ENCODE data around the gene MCC. TPM values are rescaled to one million over a fixed set of nuclear protein-coding genes. Genes with fewer than 3 reads are reported as not detected.

MCC gene
- total RNA-seq, 1 donor from 2014 or later: 26.9 TPM

GRCh38 chr5:113427871-113428574, 60.2 kb downstream of the MCC start:
- DNase-seq (ENCODE audit: low read depth) (no peak), FAIRE-seq (no peak)
- H3K4me3 Mint-ChIP-seq (ENCODE audit: unreplicated experiment): no peak overlapping the region
- no peaks in the 10 kb centered on the region for H3K36me3 Mint-ChIP-seq (ENCODE audit: low read depth, unreplicated experiment)
- no peak overlapping the region for H3K27ac ChIP-seq (ENCODE audit: low read depth, low read length)
- no peaks in the 10 kb centered on the region for H3K36me3 ChIP-seq (ENCODE audit: insufficient read depth, low read length)
- H3K27me3 ChIP-seq (ENCODE audit: insufficient read depth, low read length): no peaks in the 10 kb centered on the region
- TF ChIP-seq EZH2 (IDR thresholded peaks at IDR 0.05; ENCODE audit: insufficient read depth, low read length) (no peak), CTCF (IDR thresholded peaks at IDR 0.05; ENCODE audit: insufficient read depth, low read depth, low read length) (no peak)
- no peaks in the 10 kb centered on the region for H3K79me2 ChIP-seq (ENCODE audit: insufficient read depth, low read length)
- no peak overlapping the region for H3K4me3 ChIP-seq (ENCODE audit: insufficient read depth, low read depth, low read length)
- H3K4me1 ChIP-seq (ENCODE audit: insufficient read depth, low read length): no peaks in the 10 kb centered on the region
- no peak overlapping the region for H3K9ac ChIP-seq (ENCODE audit: low read length)
- H2AFZ ChIP-seq (ENCODE audit: low read depth, low read length): no peak overlapping the region
- no peaks in the 10 kb centered on the region for H3K27me3 Mint-ChIP-seq (ENCODE audit: low read depth, unreplicated experiment)
- no peaks in the 10 kb centered on the region for H4K20me1 ChIP-seq (ENCODE audit: insufficient read depth, low read length)
- H3K9me3 ChIP-seq (ENCODE audit: insufficient read depth, low read depth, low read length): no peaks in the 10 kb centered on the region
- no peak overlapping the region for H3K4me2 ChIP-seq (ENCODE audit: low read length)
- no peak overlapping the region for H3K27ac Mint-ChIP-seq (ENCODE audit: unreplicated experiment)
- peaks cover 3% of the 10 kb centered on the region for H3K4me1 Mint-ChIP-seq (ENCODE audit: low read depth, unreplicated experiment)
- H3K9me3 Mint-ChIP-seq (ENCODE audit: unreplicated experiment): peaks cover 2% of the 10 kb centered on the region

- no peak overlapping the region for H3K4me3 ChIP-seq (ENCODE audit: insufficient read depth, low read depth, low read length)
- Mint-ChIP-seq H3K9me3 (ENCODE audit: unreplicated experiment) (no peaks in the 10 kb centered on the region), H3K4me3 (ENCODE audit: unreplicated experiment) (no peak overlapping the region), H3K27me3 (ENCODE audit: low read depth, unreplicated experiment) (no peaks in the 10 kb centered on the region), H3K4me1 (ENCODE audit: low read depth, unreplicated experiment) (peaks cover 10% of the 10 kb centered on the region), H3K36me3 (ENCODE audit: low read depth, unreplicated experiment) (no peaks in the 10 kb centered on the region), H3K27ac (ENCODE audit: unreplicated experiment) (no peak overlapping the region)
- no peaks in the 10 kb centered on the region for H3K36me3 ChIP-seq (ENCODE audit: insufficient read depth, low read length)
- no peaks in the 10 kb centered on the region for H3K79me2 ChIP-seq (ENCODE audit: insufficient read depth, low read length)
- no peaks in the 10 kb centered on the region for H4K20me1 ChIP-seq (ENCODE audit: insufficient read depth, low read length)
- no peak overlapping the region for H3K27ac ChIP-seq (ENCODE audit: low read depth, low read length)
- no peak overlapping the region for H3K4me2 ChIP-seq (ENCODE audit: low read length)
- H3K4me1 ChIP-seq (ENCODE audit: insufficient read depth, low read length): no peaks in the 10 kb centered on the region
- H3K9ac ChIP-seq (ENCODE audit: low read length): no peak overlapping the region
- DNase-seq (ENCODE audit: low read depth): no peak
- no peak overlapping the region for H2AFZ ChIP-seq (ENCODE audit: low read depth, low read length)
- no peaks in the 10 kb centered on the region for H3K9me3 ChIP-seq (ENCODE audit: insufficient read depth, low read depth, low read length)
- no peak for FAIRE-seq
- TF ChIP-seq EZH2 (IDR thresholded peaks at IDR 0.05; ENCODE audit: insufficient read depth, low read length): no peak
- no peaks in the 10 kb centered on the region for H3K27me3 ChIP-seq (ENCODE audit: insufficient read depth, low read length)
These were observed 62.3 kb downstream of the MCC start for GRCh38 chr5:113425909-113426308.

GRCh38 chr5:113421693-113422092, 66.6 kb downstream of the MCC start:
- no peak overlapping the region for H3K9ac ChIP-seq (ENCODE audit: low read length)
- no peaks in the 10 kb centered on the region for H4K20me1 ChIP-seq (ENCODE audit: insufficient read depth, low read length)
- H3K9me3 ChIP-seq (ENCODE audit: insufficient read depth, low read depth, low read length): no peaks in the 10 kb centered on the region
- no peak for DNase-seq (ENCODE audit: low read depth)
- H3K27ac Mint-ChIP-seq (ENCODE audit: unreplicated experiment): no peak overlapping the region
- H3K27ac ChIP-seq (ENCODE audit: low read depth, low read length): no peak overlapping the region
- no peaks in the 10 kb centered on the region for H3K27me3 Mint-ChIP-seq (ENCODE audit: low read depth, unreplicated experiment)
- peaks cover 8% of the 10 kb centered on the region for H3K4me1 Mint-ChIP-seq (ENCODE audit: low read depth, unreplicated experiment)
- no peaks in the 10 kb centered on the region for H3K36me3 ChIP-seq (ENCODE audit: insufficient read depth, low read length)
- no peaks in the 10 kb centered on the region for H3K36me3 Mint-ChIP-seq (ENCODE audit: low read depth, unreplicated experiment)
- H3K9me3 Mint-ChIP-seq (ENCODE audit: unreplicated experiment): no peaks in the 10 kb centered on the region
- FAIRE-seq: no peak
- TF ChIP-seq EZH2 (IDR thresholded peaks at IDR 0.05; ENCODE audit: insufficient read depth, low read length) (no peak), CTCF (IDR thresholded peaks at IDR 0.05; ENCODE audit: insufficient read depth, low read depth, low read length) (no peak)
- H3K4me3 ChIP-seq (ENCODE audit: insufficient read depth, low read depth, low read length): no peak overlapping the region
- H3K4me1 ChIP-seq (ENCODE audit: insufficient read depth, low read length): no peaks in the 10 kb centered on the region
- no peak overlapping the region for H3K4me2 ChIP-seq (ENCODE audit: low read length)
- no peaks in the 10 kb centered on the region for H3K27me3 ChIP-seq (ENCODE audit: insufficient read depth, low read length)
- H3K4me3 Mint-ChIP-seq (ENCODE audit: unreplicated experiment): no peak overlapping the region
- no peaks in the 10 kb centered on the region for H3K79me2 ChIP-seq (ENCODE audit: insufficient read depth, low read length)
- H2AFZ ChIP-seq (ENCODE audit: low read depth, low read length): no peak overlapping the region
